Naive thymus-derived CD8-positive, alpha-beta T cell (primary cell): Measurements from ENCODE around the gene CGREF1. TPM values are rescaled to one million over a fixed set of nuclear protein-coding genes. Genes with fewer than 3 reads are reported as not detected.
A peak's percentile ranks its signal among the peaks of the same experiment; 100 is the strongest.
"Not testable (repeated sequence)": the region's sequence is repeated elsewhere in the genome, so short reads cannot be mapped to it uniquely, and the experiment has no call there.

Experiments used
- ATAC-seq, 2 donors: fragments of 150-1000 bp; cut with Tn5 transposase in 1 of 2; sonication (Bioruptor Pico), chemical (Tn5 transposase) in 1 of 2; 1 replicate in 1 of 2; 2 replicates in 1 of 2; pipeline ENCODE4 v1.10.0; 2021; ENCODE audit warnings: mild to moderate bottlenecking in 2 of 2, moderate library complexity in 2 of 2
- POLR2A ChIA-PET: fragments of 350-600 bp; sonication (Branson Sonifier 250); formaldehyde crosslinking; loops from one replicate; lab custom pipeline; 2021; ENCODE audit warnings: antibody characterized with exemption; lab: Charles Lee
- DNase-seq, 10 donors: peaks; one replicate each; pipeline versions ENCODE4 v3.0.0 to v3.0.0-alpha.2; 2020 to 2022
- H3K27ac Mint-ChIP-seq, 10 donors: one replicate each; pipeline ENCODE4 v1.8.0; 2020 to 2022; ENCODE audit warnings: mild to moderate bottlenecking in 10 of 10, mixed read lengths in 10 of 10, moderate library complexity in 4 of 10, inconsistent platforms in 1 of 10
- H3K27me3 Mint-ChIP-seq, 5 donors: one replicate each; pipeline ENCODE4 v1.8.0; 2021 to 2022; ENCODE audit warnings: mixed read lengths in 5 of 5
- H3K36me3 Mint-ChIP-seq, 3 donors: one replicate each; pipeline ENCODE4 v1.8.0; 2020 to 2022; ENCODE audit warnings: mixed read lengths in 3 of 3, mild to moderate bottlenecking in 2 of 3, inconsistent platforms in 1 of 3
- H3K4me1 Mint-ChIP-seq, 4 donors: one replicate each; pipeline ENCODE4 v1.8.0; 2021 to 2022; ENCODE audit warnings: mixed read lengths in 4 of 4
- H3K4me3 Mint-ChIP-seq, 10 donors: one replicate each; pipeline ENCODE4 v1.8.0; 2020 to 2022; ENCODE audit warnings: mild to moderate bottlenecking in 10 of 10, mixed read lengths in 10 of 10, moderate library complexity in 6 of 10, inconsistent platforms in 1 of 10
- H3K9me3 Mint-ChIP-seq, 9 donors: one replicate each; pipeline ENCODE4 v1.8.0; 2020 to 2022; ENCODE audit warnings: mixed read lengths in 9 of 9, mild to moderate bottlenecking in 3 of 9, inconsistent platforms in 1 of 9, moderate library complexity in 1 of 9
- polyA plus RNA-seq, 3 donors: library from polyadenylated mRNA; unstranded; fragments of 300-500 nt; fragmentation: Illumina TruSeq; gene quantifications; one replicate each; pipeline ENCODE4 v1.2.3, GENCODE V29; 2021
- total RNA-seq, 8 experiments: library from RNA in 2 of 8; stranded (reverse) in 2 of 8; gene quantifications; one replicate each; pipeline ENCODE4 v1.2.3 and lab custom pipeline; 2021 to 2026

The CGREF1 gene
- total and polyA plus RNA-seq, 5 experiments from 2014 or later = 0.22 to 0.69 (median 0.40) TPM

DNA sequence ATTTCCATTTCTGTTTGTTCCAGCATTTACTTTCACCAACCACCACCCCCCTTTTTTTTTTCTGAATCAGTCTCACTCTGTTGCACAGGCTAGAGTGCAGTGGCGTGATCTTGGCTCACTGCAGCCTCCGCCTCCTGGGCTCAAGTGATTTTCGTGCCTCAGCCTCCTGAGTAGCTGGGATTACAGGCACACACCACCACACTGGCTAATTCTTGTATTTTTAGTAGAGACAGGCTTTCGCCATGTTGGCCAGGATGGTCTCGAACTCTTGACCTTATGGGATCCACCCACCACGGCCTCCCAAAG, 43.4 kb downstream of the CGREF1 start:
- Mint-ChIP-seq H3K4me1 (peaks cover 28 to 56% (median 53%) of the 10 kb centered on the region in 4 donors), H3K4me3 (peak overlapping the region; percentile 16 to 82 (median 62)), H3K27ac (peak overlapping the region in 9 of 10 donors; percentile 29 to 91 (median 81))
- DNase-seq, H3K9me3 Mint-ChIP-seq, H3K27me3 Mint-ChIP-seq, H3K36me3 Mint-ChIP-seq: not testable (repeated sequence)
- POLR2A ChIA-PET = interaction anchor here (13.8 kb wide), 1 partner anchor 19 kb away, joined by 270 read pairs; the partner anchor contains the start of gene AGBL5
- peak in 1 of 2 donors; percentile 2 for ATAC-seq

DNA sequence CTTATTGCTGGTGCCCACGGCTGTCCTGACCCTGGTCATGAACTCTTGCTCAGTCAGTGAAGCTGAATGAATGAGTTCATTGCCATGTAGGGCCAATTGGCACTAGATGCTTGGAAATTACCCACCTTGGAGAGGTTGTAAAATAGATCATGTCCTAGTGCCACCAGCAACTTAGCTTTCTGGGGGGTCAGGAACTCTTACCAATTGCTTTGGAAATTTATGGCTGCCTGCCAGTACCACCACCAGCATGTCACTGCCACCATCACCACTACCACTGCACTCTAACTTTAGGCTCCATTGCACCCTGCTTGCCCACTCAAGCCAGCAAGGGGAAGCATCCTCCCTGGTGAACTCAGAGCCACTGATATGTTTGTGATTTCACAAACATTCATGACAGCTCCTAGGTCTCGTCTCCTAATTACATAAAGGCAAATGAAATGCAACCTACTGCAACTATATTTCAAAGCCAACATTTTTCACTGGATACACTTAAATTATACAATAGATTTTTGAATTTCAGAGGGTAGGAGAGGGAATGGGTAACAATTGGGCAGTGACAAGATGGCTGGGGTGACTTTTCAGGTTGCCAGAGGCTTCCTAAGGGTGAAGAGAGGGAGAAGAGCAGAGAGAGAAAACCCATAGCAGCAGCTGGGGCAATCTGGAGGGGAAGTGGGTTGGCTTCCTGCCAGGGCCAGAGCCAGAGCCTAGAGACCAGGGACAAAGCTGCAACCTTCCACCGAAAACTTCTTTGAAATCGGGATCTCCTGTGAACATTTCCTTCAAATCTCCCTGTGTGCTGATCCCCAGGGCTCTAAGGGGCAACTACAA, 44.0 kb downstream of the CGREF1 start:
- H3K4me1 Mint-ChIP-seq = peaks cover 29 to 56% (median 54%) of the 10 kb centered on the region in 4 donors
- H3K27me3 Mint-ChIP-seq = peaks cover 0 to 1% (median 0%) of the 10 kb centered on the region in 5 donors
- POLR2A ChIA-PET = interaction anchor here (9.0 to 13.8 kb wide), 2 partner anchors 9 to 18 kb away, joined by 197 to 270 read pairs; partner anchors contain the start of genes AGBL5, EMILIN1 and KHK
- peaks cover 0 to 3% (median 0%) of the 10 kb centered on the region in 3 donors for H3K36me3 Mint-ChIP-seq
- H3K9me3 Mint-ChIP-seq = no peaks in the 10 kb centered on the region
- peak overlapping the region; percentile 16 to 82 (median 62) for H3K4me3 Mint-ChIP-seq
- peak; percentile 36 to 75 (median 58) for DNase-seq
- ATAC-seq = peak in 1 of 2 donors; percentile 17
- H3K27ac Mint-ChIP-seq = peak overlapping the region in 9 of 10 donors; percentile 63 to 91 (median 81)

GRCh38 chr2:27073782-27074181, 45.1 kb downstream of the CGREF1 start:
- Mint-ChIP-seq H3K27ac (peak overlapping the region; percentile 52 to 88 (median 76)), H3K36me3 (peaks cover 0 to 15% (median 0%) of the 10 kb centered on the region in 3 donors), H3K9me3 (no peaks in the 10 kb centered on the region), H3K4me3 (peak overlapping the region in 8 of 10 donors; percentile 4 to 96 (median 26)), H3K27me3 (peaks cover 0 to 1% (median 0%) of the 10 kb centered on the region in 5 donors), H3K4me1 (peaks cover 40 to 68% (median 66%) of the 10 kb centered on the region in 4 donors)
- POLR2A ChIA-PET = interaction anchor here (0.7 to 13.8 kb wide), 4 partner anchors 10 to 25 kb away, joined by 3 to 270 read pairs (median 100); partner anchors contain the start of genes AGBL5, EMILIN1 and KHK
- ATAC-seq (no peak), DNase-seq (no peak)

GRCh38 chr2:27072920-27073319, 46.0 kb downstream of the CGREF1 start:
- Mint-ChIP-seq H3K4me1 (peaks cover 45 to 76% (median 74%) of the 10 kb centered on the region in 4 donors), H3K9me3 (no peaks in the 10 kb centered on the region), H3K27ac (peak overlapping the region; percentile 14 to 93 (median 84)), H3K36me3 (peaks cover 0 to 23% (median 0%) of the 10 kb centered on the region in 3 donors), H3K4me3 (peak overlapping the region; percentile 76 to 96 (median 83)), H3K27me3 (peaks cover 0 to under 1% (median 0%) of the 10 kb centered on the region in 5 donors)
- DNase-seq (no peak), ATAC-seq (no peak)
- POLR2A ChIA-PET = interaction anchor here (0.7 to 13.8 kb wide), 6 partner anchors 11 to 62 kb away, joined by 3 to 270 read pairs (median 6); partner anchors contain the start of genes ABHD1, AGBL5, EMILIN1 and KHK

DNA sequence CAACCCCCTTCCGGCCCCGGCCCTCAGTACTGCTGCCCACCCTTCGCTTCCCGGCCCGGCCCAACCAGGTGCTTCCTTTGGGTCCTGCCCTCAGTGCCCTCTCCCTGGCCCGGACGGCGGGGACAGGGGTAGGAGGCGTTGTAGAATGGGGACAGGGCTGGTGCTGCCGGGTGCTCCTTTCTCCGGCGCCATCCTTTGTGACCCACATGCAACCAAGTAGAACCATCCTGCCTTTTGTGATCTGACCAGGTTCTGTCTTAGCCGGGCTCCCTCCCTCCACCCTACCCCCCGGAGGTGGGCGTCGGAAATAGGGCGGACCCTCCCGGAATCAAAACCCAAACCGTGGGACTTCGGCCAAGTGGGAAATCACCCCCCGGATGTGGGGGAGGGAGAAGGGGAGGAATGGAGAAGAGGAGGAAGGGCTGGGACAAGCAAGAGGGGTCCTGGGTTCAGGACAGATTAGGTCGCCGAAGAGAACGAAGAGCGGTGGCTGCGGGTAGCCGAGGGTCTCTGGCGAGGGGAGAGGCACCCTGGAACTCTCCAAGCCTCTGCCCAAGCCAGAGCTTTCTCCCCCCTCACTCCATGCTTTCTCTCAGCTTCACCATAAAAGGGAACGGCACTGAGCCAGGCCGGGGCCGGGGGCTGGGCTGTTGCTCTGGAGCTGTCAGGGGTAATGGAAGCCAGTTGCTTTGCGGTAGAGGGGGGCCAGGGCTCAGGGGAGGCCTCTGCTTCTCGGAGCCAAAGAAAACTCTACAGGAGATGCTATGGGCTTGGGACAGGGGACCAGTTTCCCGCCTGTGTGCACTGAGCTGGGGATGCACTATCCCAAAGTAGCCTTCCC, 46.7 kb downstream of the CGREF1 start:
- POLR2A ChIA-PET = interaction anchor here (0.8 to 13.8 kb wide), 13 partner anchors 12 to 591 kb away, joined by 3 to 270 read pairs (median 5); partner anchors contain the start of genes ABHD1, AGBL5, ATRAID and EIF2B4
- Mint-ChIP-seq H3K27ac (peak overlapping the region; percentile 63 to 93 (median 86)), H3K9me3 (no peaks in the 10 kb centered on the region), H3K36me3 (peaks cover 0 to 27% (median 0%) of the 10 kb centered on the region in 3 donors), H3K4me1 (peaks cover 49 to 83% (median 77%) of the 10 kb centered on the region in 4 donors), H3K27me3 (no peaks in the 10 kb centered on the region), H3K4me3 (peak overlapping the region; percentile 76 to 96 (median 83))
- ATAC-seq = peak; percentile 29 to 38
- peak in 3 of 10 donors; percentile 22 to 61 (median 28) for DNase-seq

DNA sequence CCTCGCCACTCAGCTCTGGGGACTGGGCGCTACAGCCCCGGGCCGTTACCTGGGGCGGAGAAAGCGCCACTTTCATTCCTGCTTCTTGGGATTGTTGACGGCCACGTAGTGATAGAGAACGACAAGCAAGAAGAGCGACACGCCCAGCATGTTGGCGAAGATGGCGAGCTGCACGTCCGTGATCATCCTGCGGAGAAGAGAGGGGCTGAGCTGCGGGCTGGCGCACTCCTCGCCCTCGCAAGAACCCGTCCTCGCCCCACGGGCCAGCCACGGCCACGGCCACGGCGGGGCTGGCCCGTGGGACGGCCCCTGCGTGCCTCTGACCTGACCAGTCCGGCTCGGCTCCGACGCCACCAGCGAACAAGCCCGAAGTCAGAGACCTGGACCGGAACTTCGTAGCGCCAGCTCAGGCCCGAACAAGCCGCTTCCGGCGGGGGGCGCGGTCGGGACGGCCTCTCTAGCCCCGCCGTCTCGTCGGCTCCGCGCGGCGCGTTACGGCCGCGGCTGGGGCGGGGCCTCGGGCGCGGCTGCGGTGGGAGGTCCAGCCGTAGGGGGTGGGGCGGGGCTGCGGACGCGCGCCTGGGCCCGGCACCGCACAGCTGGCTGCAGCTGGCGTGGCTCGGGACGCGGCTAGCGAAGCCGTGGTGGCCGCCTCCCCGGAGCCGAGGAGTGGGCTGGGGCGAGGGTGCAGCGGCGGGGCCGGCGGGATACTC, 47.5 kb downstream of the CGREF1 start, which contains the start of gene OST4:
Gene OST4 (minus strand): TSS at position 378 of the 713 bp plus-strand sequence.
- Mint-ChIP-seq H3K27ac (peak within 1 kb of the TSS; percentile 94 to 99 (median 97)), H3K4me1 (peaks cover 45 to 83% (median 76%) of the 10 kb centered on the region in 4 donors), H3K36me3 (peaks cover 0 to 33% (median 0%) of the 10 kb centered on the region in 3 donors), H3K4me3 (peak within 1 kb of the TSS; percentile 93 to 98 (median 98)), H3K9me3 (no peaks in the 10 kb centered on the region), H3K27me3 (no peaks in the 10 kb centered on the region)
- POLR2A ChIA-PET = interaction anchor here (0.6 to 13.8 kb wide), 12 partner anchors 13 to 592 kb away, joined by 3 to 270 read pairs (median 5); partner anchors contain the start of genes ABHD1, AGBL5, ATRAID and EIF2B4
- ATAC-seq (peak; percentile 87 to 91), DNase-seq (peak; percentile 80 to 90 (median 88))

DNA sequence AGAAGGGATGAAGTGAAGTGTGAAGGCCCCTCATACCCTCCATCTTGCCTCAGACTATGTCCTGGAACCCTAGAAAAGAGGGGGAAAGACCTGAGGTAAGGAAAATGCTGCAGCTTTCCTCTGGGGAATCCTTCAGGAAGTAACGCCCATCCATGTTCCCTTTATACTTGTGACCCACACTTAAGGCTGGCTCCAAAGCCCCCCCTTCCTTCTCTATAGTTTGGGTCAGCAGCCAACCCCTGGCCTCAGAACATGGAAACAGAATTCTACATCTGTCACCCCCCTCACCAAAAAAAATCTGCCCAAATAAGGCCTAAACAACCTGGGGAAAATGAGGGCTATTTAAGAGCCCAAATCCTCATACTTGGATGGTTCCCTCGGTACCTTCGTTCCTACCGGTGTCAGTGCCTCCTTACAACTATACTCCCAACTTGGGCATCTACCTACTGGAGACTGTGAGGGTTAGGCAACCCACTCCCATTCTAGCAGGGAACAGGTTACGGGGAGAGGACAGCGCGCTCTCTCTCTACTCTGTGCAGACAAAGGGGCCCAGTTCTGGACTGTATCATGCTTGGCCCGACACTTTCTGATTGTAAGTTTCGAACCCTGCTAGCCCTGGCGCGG, 48.2 kb downstream of the CGREF1 start:
- Mint-ChIP-seq H3K9me3 (no peaks in the 10 kb centered on the region), H3K27ac (peak overlapping the region; percentile 94 to 99 (median 97)), H3K4me1 (peaks cover 46 to 82% (median 73%) of the 10 kb centered on the region in 4 donors), H3K36me3 (peaks cover 0 to 39% (median 0%) of the 10 kb centered on the region in 3 donors), H3K27me3 (no peaks in the 10 kb centered on the region), H3K4me3 (peak overlapping the region; percentile 93 to 98 (median 98))
- POLR2A ChIA-PET = interaction anchor here (0.6 to 13.8 kb wide), 10 partner anchors 13 to 142 kb away, joined by 3 to 270 read pairs (median 6); partner anchors contain the start of genes ABHD1, AGBL5, ATRAID and EMILIN1
- no peak for DNase-seq
- ATAC-seq = peak in 1 of 2 donors; percentile 18

- H3K4me3 Mint-ChIP-seq = peak overlapping the region; percentile 93 to 98 (median 98)
- H3K36me3 Mint-ChIP-seq = peaks cover 0 to 40% (median 0%) of the 10 kb centered on the region in 3 donors
- ATAC-seq (no peak), DNase-seq (no peak)
- no peaks in the 10 kb centered on the region for H3K9me3 Mint-ChIP-seq
- H3K4me1 Mint-ChIP-seq = peaks cover 43 to 78% (median 69%) of the 10 kb centered on the region in 4 donors
- no peaks in the 10 kb centered on the region for H3K27me3 Mint-ChIP-seq
- POLR2A ChIA-PET = interaction anchor here (9.0 to 13.8 kb wide), 2 partner anchors 14 kb away, joined by 197 to 270 read pairs; partner anchors contain the start of genes AGBL5, EMILIN1 and KHK
- peak overlapping the region; percentile 20 to 99 (median 97) for H3K27ac Mint-ChIP-seq
Measured at GRCh38 chr2:27069961-27070618, 48.8 kb downstream of the CGREF1 start.

DNA sequence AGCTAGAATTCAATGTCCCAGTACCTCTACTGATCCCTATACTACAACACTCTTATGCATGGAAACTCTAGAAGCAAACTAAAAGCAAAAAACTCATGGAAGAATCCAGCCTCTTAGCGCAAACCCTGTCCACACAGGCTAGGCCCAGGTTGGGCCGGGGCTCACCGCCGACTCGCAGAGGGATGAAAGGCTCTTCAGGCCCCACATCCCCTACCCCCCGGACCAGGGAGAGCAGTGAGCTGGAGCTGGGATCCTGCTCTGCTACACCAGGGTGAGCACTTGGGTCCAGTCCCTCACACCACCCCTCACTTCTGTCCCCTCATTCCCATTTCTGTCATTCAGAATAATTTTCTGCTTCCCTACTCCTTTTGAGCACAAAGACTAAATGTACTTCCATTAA, 49.5 kb downstream of the CGREF1 start:
- no peaks in the 10 kb centered on the region for H3K9me3 Mint-ChIP-seq
- DNase-seq (no peak), ATAC-seq (no peak)
- H3K27me3 Mint-ChIP-seq = no peaks in the 10 kb centered on the region
- H3K27ac Mint-ChIP-seq = peak overlapping the region in 8 of 10 donors; percentile 20 to 99 (median 84)
- peaks cover 0 to 44% (median 0%) of the 10 kb centered on the region in 3 donors for H3K36me3 Mint-ChIP-seq
- POLR2A ChIA-PET = interaction anchor here (9.0 to 13.8 kb wide), 2 partner anchors 13 to 15 kb away, joined by 197 to 270 read pairs; partner anchors contain the start of genes AGBL5, EMILIN1 and KHK
- peak overlapping the region; percentile 3 to 98 (median 96) for H3K4me3 Mint-ChIP-seq
- H3K4me1 Mint-ChIP-seq = peaks cover 38 to 72% (median 63%) of the 10 kb centered on the region in 4 donors

DNA sequence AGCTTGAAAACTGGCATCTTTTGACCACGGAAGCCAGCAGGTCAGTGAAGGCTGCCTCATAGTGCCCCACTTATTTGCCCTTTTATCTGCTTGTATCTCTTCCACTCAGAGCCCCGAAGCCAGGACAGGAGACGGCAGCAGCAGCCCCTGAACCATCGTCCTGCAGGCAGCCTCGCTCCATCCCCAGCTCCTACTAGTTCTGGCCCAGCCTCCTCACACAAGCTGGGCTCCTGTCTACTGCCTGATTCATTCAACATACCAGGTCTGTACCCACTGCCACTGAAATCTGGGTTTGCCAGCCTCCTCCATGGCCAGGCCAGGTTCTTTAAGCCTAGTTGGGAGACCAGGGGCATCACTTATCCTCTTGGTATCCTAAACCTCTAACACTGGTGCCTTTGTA, 51.5 kb downstream of the CGREF1 start:
- ATAC-seq = no peak
- Mint-ChIP-seq H3K4me3 (no peak overlapping the region), H3K4me1 (peaks cover 32 to 67% (median 53%) of the 10 kb centered on the region in 4 donors), H3K36me3 (peaks cover 0 to 46% (median 0%) of the 10 kb centered on the region in 3 donors), H3K9me3 (no peaks in the 10 kb centered on the region), H3K27ac (peak overlapping the region in 6 of 10 donors; percentile 33 to 81 (median 50)), H3K27me3 (no peaks in the 10 kb centered on the region)
- DNase-seq = no peak
- POLR2A ChIA-PET = interaction anchor here (0.9 to 13.8 kb wide), 3 partner anchors 11 to 30 kb away, joined by 6 to 270 read pairs (median 197); partner anchors contain the start of genes AGBL5, EMILIN1 and KHK
